Peyer's patch (tissue), 4 donors: Measurements from ENCODE around the gene METTL22.

Source experiments
- CTCF ChIP-seq, 6 experiments: fragments of 450-650 bp in 4 of 6; fragments of 200-600 bp in 2 of 6; sonication (generic) in 1 of 6; IDR thresholded peaks; one replicate each; pipeline ENCODE4 v1.5.1; 2017 to 2019; ENCODE audit warnings: antibody characterized with exemption in 6 of 6, mild to moderate bottlenecking in 3 of 6, moderate library complexity in 1 of 6
- POLR2A ChIP-seq, 2 donors: fragments of 450-650 bp; IDR thresholded peaks; one replicate each; pipeline ENCODE4 v1.5.1; 2017; ENCODE audit warnings: antibody characterized with exemption in 2 of 2, mild to moderate bottlenecking in 2 of 2, moderate library complexity in 2 of 2

- TF ChIP-seq CTCF (IDR thresholded peaks at IDR 0.05) (no peak), POLR2A (IDR thresholded peaks at IDR 0.05) (no peak)
These were observed 25.7 kb upstream of the METTL22 start for GRCh38 chr16:8595783-8596182.
